Smooth muscle cell (in vitro differentiated cells): ENCODE measurements around the gene LDLRAD4. TPM values are rescaled to one million over a fixed set of nuclear protein-coding genes. Genes with fewer than 3 reads are reported as not detected.

Source experiments
- DNase-seq: peaks from one replicate; lab custom pipeline; 2025; ENCODE audit not compliant: unreplicated experiment; lab: John Stamatoyannopoulos, UW
- H2AFZ ChIP-seq: fragments of 200-600 bp; sonication (generic); 2 replicates; pipeline ENCODE4 v1.6.0; 2016; ENCODE audit warnings: antibody characterized with exemption, low read depth, mild to moderate bottlenecking
- H3F3A ChIP-seq: fragments of 200-600 bp; sonication (generic); 2 replicates; pipeline ENCODE4 v1.6.0; 2017; ENCODE audit warnings: antibody characterized with exemption, low read depth
- H3K27ac ChIP-seq: fragments of 200-600 bp; sonication (generic); 2 replicates; pipeline ENCODE4 v1.5.1; 2016; ENCODE audit warnings: low read depth, mild to moderate bottlenecking
- H3K27me3 ChIP-seq: fragments of 200-600 bp; sonication (generic); 2 replicates; pipeline ENCODE4 v1.6.1; 2016; ENCODE audit warnings: low read depth, mild to moderate bottlenecking
- H3K36me3 ChIP-seq: fragments of 200-600 bp; sonication (generic); 2 replicates; pipeline ENCODE4 v1.5.1; 2016; ENCODE audit warnings: low read depth
- H3K4me1 ChIP-seq: fragments of 200-600 bp; sonication (generic); 2 replicates; pipeline ENCODE4 v1.5.1; 2016; ENCODE audit warnings: low read depth
- H3K4me2 ChIP-seq: fragments of 200-600 bp; sonication (generic); 2 replicates; pipeline ENCODE4 v1.6.0; 2016; ENCODE audit warnings: mild to moderate bottlenecking
- H3K4me3 ChIP-seq: fragments of 200-600 bp; sonication (generic); 2 replicates; pipeline ENCODE4 v1.5.1; 2016; ENCODE audit warnings: mild to moderate bottlenecking
- H3K79me2 ChIP-seq: fragments of 200-600 bp; sonication (generic); 2 replicates; pipeline ENCODE4 v1.6.0; 2016; ENCODE audit warnings: low read depth, mild to moderate bottlenecking
- H3K9ac ChIP-seq: fragments of 200-600 bp; sonication (generic); 2 replicates; pipeline ENCODE4 v1.6.0; 2016; ENCODE audit warnings: low read depth
- H3K9me3 ChIP-seq: fragments of 200-600 bp; sonication (generic); replicated peaks from 2 replicates; pipeline ENCODE4 v1.5.1; 2016; ENCODE audit warnings: low read depth
- H4K20me1 ChIP-seq: fragments of 200-600 bp; sonication (generic); 2 replicates; pipeline ENCODE4 v1.6.0; 2016; ENCODE audit warnings: low read depth
- CTCF ChIP-seq: fragments of 200-600 bp; sonication (generic); IDR thresholded peaks from 2 replicates; pipeline ENCODE4 v1.5.1; 2017; ENCODE audit warnings: borderline replicate concordance, mild to moderate bottlenecking, antibody characterized with exemption; ENCODE audit not compliant: insufficient read depth, poor library complexity, severe bottlenecking
- WGBS: methylation state at CpG from one replicate; pipeline ENCODE4 v1.1.7; 2016; ENCODE audit warnings: low lambda C conversion rate; 5-methylcytosine and 5-hydroxymethylcytosine counted together
- polyA plus RNA-seq: library from polyadenylated mRNA; unstranded; fragments of >200 nt; fragmentation: Nextera tagmentation; extraction: Ambion mirVana; gene quantifications from 2 replicates; pipeline ENCODE4 v1.2.1, GENCODE V29; 2016
- total RNA-seq: library from RNA; depleted of rRNA; stranded (reverse); fragments of >200 nt; gene quantifications from 2 replicates; pipeline ENCODE4 v1.2.3, GENCODE V29; 2014

The LDLRAD4 gene
- total and polyA plus RNA-seq, 2 experiments from 2014 or later = 36.2 to 48.3 TPM

GRCh38 chr18:13446610-13447461 lies 228.3 kb downstream of the LDLRAD4 start:
- no peaks in the 10 kb centered on the region for H3K27me3 ChIP-seq
- H3K9me3 ChIP-seq = no peaks in the 10 kb centered on the region
- DNase-seq = no peak
- WGBS = 48% methylated on average over 21 of the region's 22 CpGs
- no peak overlapping the region for H2AFZ ChIP-seq
- H3K4me2 ChIP-seq = peak overlapping the region; percentile 81
- H3K36me3 ChIP-seq = no peaks in the 10 kb centered on the region
- TF ChIP-seq CTCF = no peak
- H4K20me1 ChIP-seq = no peaks in the 10 kb centered on the region
- peaks cover 21% of the 10 kb centered on the region for H3F3A ChIP-seq
- H3K4me3 ChIP-seq = peak overlapping the region; percentile 25
- H3K9ac ChIP-seq = peak overlapping the region; percentile 95
- peaks cover 30% of the 10 kb centered on the region for H3K4me1 ChIP-seq
- H3K79me2 ChIP-seq = peaks cover 17% of the 10 kb centered on the region
- H3K27ac ChIP-seq = peak overlapping the region; percentile 100

- Histone ChIP-seq H3F3A (peaks cover 28% of the 10 kb centered on the region), H3K4me1 (peaks cover 34% of the 10 kb centered on the region), H3K4me2 (peak overlapping the region; percentile 81), H3K27me3 (no peaks in the 10 kb centered on the region), H4K20me1 (peaks cover 3% of the 10 kb centered on the region), H3K27ac (peak overlapping the region; percentile 100), H3K9ac (peak overlapping the region; percentile 95), H3K9me3 (no peaks in the 10 kb centered on the region), H3K4me3 (peak overlapping the region; percentile 28), H2AFZ (no peak overlapping the region), H3K79me2 (peaks cover 18% of the 10 kb centered on the region), H3K36me3 (no peaks in the 10 kb centered on the region)
- TF ChIP-seq CTCF = no peak
- peak; percentile 24 for DNase-seq
- WGBS = 7% methylated on average over 22 of the region's 22 CpGs
Measured at GRCh38 chr18:13447621-13448334, 229.2 kb downstream of the LDLRAD4 start.

GRCh38 chr18:13448335-13448795 lies 229.8 kb downstream of the LDLRAD4 start:
- H4K20me1 ChIP-seq = peaks cover 8% of the 10 kb centered on the region
- peaks cover 34% of the 10 kb centered on the region for H3K4me1 ChIP-seq
- WGBS = 79% methylated on average over 19 of the region's 19 CpGs
- peaks cover 23% of the 10 kb centered on the region for H3K79me2 ChIP-seq
- peak overlapping the region; percentile 28 for H3K4me3 ChIP-seq
- peaks cover 30% of the 10 kb centered on the region for H3F3A ChIP-seq
- H3K9me3 ChIP-seq = no peaks in the 10 kb centered on the region
- peak overlapping the region; percentile 81 for H3K4me2 ChIP-seq
- no peaks in the 10 kb centered on the region for H3K36me3 ChIP-seq
- no peaks in the 10 kb centered on the region for H3K27me3 ChIP-seq
- TF ChIP-seq CTCF = no peak
- no peak for DNase-seq
- peak overlapping the region; percentile 100 for H3K27ac ChIP-seq
- H3K9ac ChIP-seq = peak overlapping the region; percentile 95
- no peak overlapping the region for H2AFZ ChIP-seq
